Neural cell (in vitro differentiated cells): ENCODE data around the gene CLSTN2. TPM values are rescaled to one million over a fixed set of nuclear protein-coding genes. Genes with fewer than 3 reads are reported as not detected.

ENCODE experiments used
- H2AFZ ChIP-seq: fragments of 200-600, 300-800 bp; sonication (generic), shearing (Covaris generic); 2 replicates; pipeline ENCODE4 v1.6.0; 2014; ENCODE audit warnings: low read depth, mild to moderate bottlenecking, antibody characterized with exemption, low read length, moderate library complexity
- H3F3A ChIP-seq: fragments of 200-600 bp; shearing (Covaris generic); 2 replicates; pipeline ENCODE4 v1.6.1; 2016; ENCODE audit warnings: mild to moderate bottlenecking, moderate library complexity, mixed read lengths, antibody characterized with exemption, low read length; ENCODE audit not compliant: insufficient read depth, poor library complexity, severe bottlenecking
- H3K27ac ChIP-seq: fragments of 200-600, 300-800 bp; sonication (generic), shearing (Covaris generic); 2 replicates; pipeline ENCODE4 v1.5.1; 2014; ENCODE audit warnings: mild to moderate bottlenecking, low read length, moderate library complexity
- H3K27me3 ChIP-seq: fragments of 300-800, 200-600 bp; sonication (generic), shearing (Covaris generic); 2 replicates; pipeline ENCODE4 v1.6.0; 2014; ENCODE audit warnings: mild to moderate bottlenecking, low read depth, low read length, moderate library complexity; ENCODE audit not compliant: insufficient read depth
- H3K36me3 ChIP-seq: fragments of 300-800, 200-600 bp; sonication (generic), shearing (Covaris generic); 2 replicates; pipeline ENCODE4 v1.5.1; 2014; ENCODE audit warnings: mild to moderate bottlenecking, antibody characterized with exemption, low read length, moderate library complexity; ENCODE audit not compliant: insufficient read depth
- H3K4me2 ChIP-seq: fragments of 300-800, 200-600 bp; sonication (generic), shearing (Covaris generic); 2 replicates; pipeline ENCODE4 v1.6.0; 2014; ENCODE audit warnings: mild to moderate bottlenecking, low read length
- H3K4me3 ChIP-seq: fragments of 300-800, 200-600 bp; sonication (generic), shearing (Covaris generic); 2 replicates; pipeline ENCODE4 v1.5.1; 2014; ENCODE audit warnings: mild to moderate bottlenecking, low read length, moderate library complexity
- H3K79me2 ChIP-seq: fragments of 200-600 bp; shearing (Covaris generic); replicated peaks from 2 replicates; pipeline ENCODE4 v1.6.0; 2014; ENCODE audit warnings: mild to moderate bottlenecking, low read length, moderate library complexity; ENCODE audit not compliant: insufficient read depth
- H3K9ac ChIP-seq: fragments of 300-800, 200-600 bp; sonication (generic), shearing (Covaris generic); 2 replicates; pipeline ENCODE4 v1.6.1; 2016; ENCODE audit warnings: mild to moderate bottlenecking, low read length, mixed read lengths
- H3K9me2 ChIP-seq: fragments of 200-600 bp; shearing (Covaris generic); 2 replicates; pipeline ENCODE4 v1.6.1; 2016; ENCODE audit warnings: mild to moderate bottlenecking, low read length, mixed read lengths; ENCODE audit not compliant: insufficient read depth
- H3K9me3 ChIP-seq: fragments of 200-600, 300-800 bp; sonication (generic), shearing (Covaris generic); 2 replicates; pipeline ENCODE4 v1.6.1; 2016; ENCODE audit warnings: mild to moderate bottlenecking, mixed run types, low read length, moderate library complexity, mixed read lengths
- H4K20me1 ChIP-seq: fragments of 200-600 bp; shearing (Covaris generic); 2 replicates; pipeline ENCODE4 v1.6.1; 2016; ENCODE audit warnings: mild to moderate bottlenecking, mixed run types; ENCODE audit not compliant: insufficient read depth
- EP300 ChIP-seq: fragments of 450-650 bp; conservative IDR thresholded peaks from 2 replicates; pipeline ENCODE4 v1.6.1; 2014; ENCODE audit warnings: antibody characterized with exemption, mild to moderate bottlenecking, moderate library complexity; ENCODE audit not compliant: poor library complexity, severe bottlenecking
- EZH2 ChIP-seq: fragments of 200-600, 300-800 bp; shearing (Covaris generic), sonication (generic); IDR thresholded peaks from 2 replicates; pipeline ENCODE4 v1.6.1; 2014; ENCODE audit warnings: antibody characterized with exemption, low read length, borderline replicate concordance, mild to moderate bottlenecking; ENCODE audit not compliant: insufficient read depth, poor library complexity, severe bottlenecking
- MXI1 ChIP-seq: fragments of 450-650 bp; conservative IDR thresholded peaks from 2 replicates; pipeline ENCODE4 v1.6.1; 2014; ENCODE audit warnings: antibody characterized with exemption, mild to moderate bottlenecking; ENCODE audit not compliant: poor library complexity, severe bottlenecking
- POLR2AphosphoS5 ChIP-seq: IDR thresholded peaks from 2 replicates; pipeline ENCODE4 v1.6.1; 2012
- RAD21 ChIP-seq: fragments of 450-650 bp; conservative IDR thresholded peaks from 2 replicates; pipeline ENCODE4 v1.6.1; 2014; ENCODE audit warnings: antibody characterized with exemption, mild to moderate bottlenecking, moderate library complexity
- REST ChIP-seq: IDR thresholded peaks from 2 replicates; pipeline ENCODE4 v1.6.1; 2012; ENCODE audit warnings: borderline replicate concordance
- SMC3 ChIP-seq: fragments of 450-650 bp; conservative IDR thresholded peaks from 2 replicates; pipeline ENCODE4 v1.6.1; 2014; ENCODE audit warnings: antibody characterized with exemption, mild to moderate bottlenecking, moderate library complexity; ENCODE audit not compliant: poor library complexity
- TAF1 ChIP-seq: IDR thresholded peaks from 2 replicates; pipeline ENCODE4 v1.6.1; 2012; ENCODE audit warnings: low read depth
- polyA plus RNA-seq: library from polyadenylated mRNA; depleted of rRNA; stranded (reverse); fragments of >200 nt; gene quantifications from 2 replicates; pipeline ENCODE4 v1.2.3, GENCODE V29; 2014
- TF ChIP-seq, protein P1 (sequence below): fragments of 450-650 bp; IDR thresholded peaks from 2 replicates; pipeline ENCODE4 v1.5.1; 2014; ENCODE audit warnings: antibody characterized with exemption, mild to moderate bottlenecking, moderate library complexity; ENCODE audit not compliant: poor library complexity, severe bottlenecking

Gene CLSTN2
- polyA plus RNA-seq, 1 donor from 2014 or later = 10.7 TPM

- Histone ChIP-seq H3K9me2 (no peaks in the 10 kb centered on the region), H3K4me3 (no peak overlapping the region), H3F3A (no peaks in the 10 kb centered on the region), H3K36me3 (no peaks in the 10 kb centered on the region), H3K4me2 (no peak overlapping the region), H2AFZ (no peak overlapping the region), H3K27me3 (no peaks in the 10 kb centered on the region), H3K9me3 (no peaks in the 10 kb centered on the region), H3K9ac (no peak overlapping the region), H3K27ac (no peak overlapping the region), H4K20me1 (no peaks in the 10 kb centered on the region), H3K79me2 (no peaks in the 10 kb centered on the region)
- no peak for TF ChIP-seq EP300
- TF ChIP-seq SMC3 = no peak
- TF ChIP-seq EZH2 = no peak
- TF ChIP-seq POLR2AphosphoS5 = no peak
- TF ChIP-seq REST = no peak
- TF ChIP-seq TAF1 = no peak
- TF ChIP-seq, protein P1, sequence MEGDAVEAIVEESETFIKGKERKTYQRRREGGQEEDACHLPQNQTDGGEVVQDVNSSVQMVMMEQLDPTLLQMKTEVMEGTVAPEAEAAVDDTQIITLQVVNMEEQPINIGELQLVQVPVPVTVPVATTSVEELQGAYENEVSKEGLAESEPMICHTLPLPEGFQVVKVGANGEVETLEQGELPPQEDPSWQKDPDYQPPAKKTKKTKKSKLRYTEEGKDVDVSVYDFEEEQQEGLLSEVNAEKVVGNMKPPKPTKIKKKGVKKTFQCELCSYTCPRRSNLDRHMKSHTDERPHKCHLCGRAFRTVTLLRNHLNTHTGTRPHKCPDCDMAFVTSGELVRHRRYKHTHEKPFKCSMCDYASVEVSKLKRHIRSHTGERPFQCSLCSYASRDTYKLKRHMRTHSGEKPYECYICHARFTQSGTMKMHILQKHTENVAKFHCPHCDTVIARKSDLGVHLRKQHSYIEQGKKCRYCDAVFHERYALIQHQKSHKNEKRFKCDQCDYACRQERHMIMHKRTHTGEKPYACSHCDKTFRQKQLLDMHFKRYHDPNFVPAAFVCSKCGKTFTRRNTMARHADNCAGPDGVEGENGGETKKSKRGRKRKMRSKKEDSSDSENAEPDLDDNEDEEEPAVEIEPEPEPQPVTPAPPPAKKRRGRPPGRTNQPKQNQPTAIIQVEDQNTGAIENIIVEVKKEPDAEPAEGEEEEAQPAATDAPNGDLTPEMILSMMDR = no peak
Observed at GRCh38 chr3:140294058-140294457, 359.1 kb downstream of the CLSTN2 start.

GRCh38 chr3:140296796-140297352 is 361.9 kb downstream of the CLSTN2 start:
- no peak overlapping the region for H3K9ac ChIP-seq
- H3K36me3 ChIP-seq = no peaks in the 10 kb centered on the region
- no peaks in the 10 kb centered on the region for H3K9me2 ChIP-seq
- no peaks in the 10 kb centered on the region for H4K20me1 ChIP-seq
- H3K4me3 ChIP-seq = no peak overlapping the region
- no peak for TF ChIP-seq EP300
- TF ChIP-seq REST = no peak
- TF ChIP-seq MXI1 = no peak
- no peak for TF ChIP-seq RAD21
- TF ChIP-seq, protein P1 = no peak
- no peak for TF ChIP-seq POLR2AphosphoS5
- no peak for TF ChIP-seq EZH2
- TF ChIP-seq TAF1 = no peak
- no peak for TF ChIP-seq SMC3
- H3K27me3 ChIP-seq = no peaks in the 10 kb centered on the region
- H3K4me2 ChIP-seq = no peak overlapping the region
- no peaks in the 10 kb centered on the region for H3K9me3 ChIP-seq
- no peak overlapping the region for H2AFZ ChIP-seq
- no peaks in the 10 kb centered on the region for H3F3A ChIP-seq
- no peaks in the 10 kb centered on the region for H3K79me2 ChIP-seq
- no peak overlapping the region for H3K27ac ChIP-seq
